Measurements from ENCODE around the gene LCE1E. TPM values are rescaled to one million over a fixed set of nuclear protein-coding genes. Genes with fewer than 3 reads are reported as not detected.

Gene LCE1E
- total and polyA plus RNA-seq, 2 donors (not counting 3 experiments of a cell fraction or from before 2014, with no cell fraction given) = not detected

GRCh38 chr1:152801333-152801732, 15.3 kb downstream of the LCE1E start:
- no peaks in the 10 kb centered on the region for H3K79me2 ChIP-seq (ENCODE audit: control insufficient read depth, insufficient read depth, low read length)
- POLR2A ChIA-PET = no interaction called here
- TF ChIP-seq MAX (IDR thresholded peaks at IDR 0.05; ENCODE audit: insufficient read depth, insufficient read length) (no peak), GATA2 (IDR thresholded peaks at IDR 0.05; ENCODE audit: insufficient read depth, insufficient read length, low read depth, low read length) (no peak), JUN (IDR thresholded peaks at IDR 0.05; ENCODE audit: borderline replicate concordance, insufficient read depth, insufficient read length, low read depth) (no peak), EZH2 (IDR thresholded peaks at IDR 0.05; ENCODE audit: borderline replicate concordance, low read depth, low read length, severe bottlenecking) (no peak), POLR2AphosphoS5 (IDR thresholded peaks at IDR 0.05; ENCODE audit: insufficient read depth, low read depth, low read length) (no peak), CTCF (IDR thresholded peaks at IDR 0.05; ENCODE audit: extremely low read depth in 1 of 2, insufficient read depth in 1 of 2, low read depth in 1 of 2, low read length in 2 of 2) (no peak), FOS (IDR thresholded peaks at IDR 0.05; ENCODE audit: borderline replicate concordance, insufficient read depth, low read length) (no peak), POLR2A (IDR thresholded peaks at IDR 0.05; ENCODE audit: low read depth, low read length) (no peak), MYC (IDR thresholded peaks at IDR 0.05; ENCODE audit: low read depth, low read length) (no peak)
- DNase-seq (ENCODE audit: low read depth, low spot score) (no peak), FAIRE-seq (no peak)
- dilution Hi-C loops (cut with MboI; ENCODE audit: extremely low pct_ligation_motif_present, low sequenced_read_pairs) (no loop called here), intact Hi-C loops (cut with micrococcal nuclease) (no loop called here)
- no peak overlapping the region for H3K9ac ChIP-seq (replicated peaks; ENCODE audit: extremely low read depth, insufficient read depth, low read length)
- CTCF ChIA-PET = no interaction called here
- no TSS peak for BruUV-seq (replicated peaks)
- H4K20me1 ChIP-seq (replicated peaks; ENCODE audit: control insufficient read depth, extremely low read depth, insufficient read depth, low read length) = no peaks in the 10 kb centered on the region
- no peak overlapping the region for H3K4me3 ChIP-seq (replicated peaks in 1 of 3; ENCODE audit: insufficient read depth in 1 of 3, low read depth in 1 of 3, low read length in 3 of 3)
- no peaks in the 10 kb centered on the region for H3K9me1 ChIP-seq (replicated peaks; ENCODE audit: control insufficient read depth, extremely low read depth, insufficient read depth, low read length)
- H3K4me2 ChIP-seq (ENCODE audit: insufficient read depth, low read length) = no peak overlapping the region
- H3K4me1 ChIP-seq (ENCODE audit: control insufficient read depth, extremely low read depth, insufficient read depth, low read length) = no peaks in the 10 kb centered on the region
- H3K36me3 ChIP-seq (ENCODE audit: control insufficient read depth in 2 of 2, extremely low read depth in 1 of 2, insufficient read depth in 2 of 2, low read length in 2 of 2) = no peaks in the 10 kb centered on the region
- no peaks in the 10 kb centered on the region for H3K9me3 ChIP-seq (replicated peaks; ENCODE audit: control insufficient read depth, insufficient read depth, low read length)
- no peaks in the 10 kb centered on the region for H3K27me3 ChIP-seq (ENCODE audit: control insufficient read depth in 2 of 2, insufficient read depth in 2 of 2, low read length in 2 of 2)
- H3K27ac ChIP-seq (ENCODE audit: insufficient read depth, low read depth, low read length) = no peak overlapping the region
- H2AFZ ChIP-seq (ENCODE audit: low read depth, low read length) = no peak overlapping the region

Data from endothelial cell of umbilical vein (primary cell).